H9 (cell line): Measurements from ENCODE around the gene TIAM2. TPM values are rescaled to one million over a fixed set of nuclear protein-coding genes. Genes with fewer than 3 reads are reported as not detected.

ENCODE experiments used
- DNase-seq: peaks from one replicate; pipeline ENCODE4 v3.0.0-alpha.2; 2017
- H2AFZ ChIP-seq: one replicate; pipeline ENCODE4 v1.6.1; 2013; ENCODE audit warnings: mild to moderate bottlenecking, low read length, control low read depth, moderate library complexity
- H2AK5ac ChIP-seq: 2 replicates; pipeline ENCODE4 v1.6.1; 2013; ENCODE audit warnings: low read length, control low read depth, mixed read lengths; ENCODE audit not compliant: insufficient read length
- H2BK120ac ChIP-seq: one replicate; pipeline ENCODE4 v1.6.1; 2013; ENCODE audit warnings: low read depth, mild to moderate bottlenecking, low read length, control low read depth, inconsistent platforms; ENCODE audit not compliant: poor library complexity, severe bottlenecking
- H2BK12ac ChIP-seq: 2 replicates; pipeline ENCODE4 v1.6.1; 2013; ENCODE audit warnings: low read length, control low read depth, mixed read lengths, low read depth; ENCODE audit not compliant: insufficient read length
- H2BK15ac ChIP-seq: 2 replicates; pipeline ENCODE4 v1.6.1; 2013; ENCODE audit warnings: low read depth, low read length, control low read depth
- H2BK20ac ChIP-seq: one replicate; pipeline ENCODE4 v1.6.1; 2013; ENCODE audit warnings: low read depth, mild to moderate bottlenecking, low read length, control low read depth, inconsistent platforms; ENCODE audit not compliant: poor library complexity, severe bottlenecking
- H2BK5ac ChIP-seq: 2 replicates; pipeline ENCODE4 v1.6.1; 2013; ENCODE audit warnings: low read length, control low read depth, mixed read lengths; ENCODE audit not compliant: insufficient read length
- H3K14ac ChIP-seq: 2 replicates; pipeline ENCODE4 v1.6.1; 2013; ENCODE audit warnings: low read length, control low read depth; ENCODE audit not compliant: insufficient read depth
- H3K18ac ChIP-seq: 2 replicates; pipeline ENCODE4 v1.6.1; 2013; ENCODE audit warnings: low read depth, mild to moderate bottlenecking, mixed read lengths, low read length, control low read depth; ENCODE audit not compliant: insufficient read length
- H3K23ac ChIP-seq: 2 replicates; pipeline ENCODE4 v1.6.1; 2013; ENCODE audit warnings: low read length, control low read depth, mixed read lengths, low read depth; ENCODE audit not compliant: insufficient read length
- H3K23me2 ChIP-seq: 2 replicates; pipeline ENCODE4 v1.6.1; 2013; ENCODE audit warnings: low read depth, mild to moderate bottlenecking, mixed read lengths, low read length, control low read depth; ENCODE audit not compliant: insufficient read length, poor library complexity, severe bottlenecking
- H3K27ac ChIP-seq: 2 replicates; pipeline ENCODE4 v1.5.1; 2013; ENCODE audit warnings: low read length, control low read depth, mixed read lengths, low read depth; ENCODE audit not compliant: insufficient read length
- H3K27me3 ChIP-seq: 2 replicates; pipeline ENCODE4 v1.6.1; 2013; ENCODE audit warnings: low read length, control low read depth, inconsistent platforms; ENCODE audit not compliant: insufficient read depth
- H3K4ac ChIP-seq: 2 replicates; pipeline ENCODE4 v1.6.1; 2013; ENCODE audit warnings: low read depth, mild to moderate bottlenecking, control low read depth, inconsistent platforms, low read length, moderate library complexity
- H3K4me1 ChIP-seq: 2 replicates; pipeline ENCODE4 v1.6.1; 2013; ENCODE audit warnings: low read length, control low read depth, inconsistent platforms; ENCODE audit not compliant: insufficient read depth
- H3K4me2 ChIP-seq: 2 replicates; pipeline ENCODE4 v1.6.1; 2013; ENCODE audit warnings: low read length, control low read depth, mixed read lengths; ENCODE audit not compliant: insufficient read length, insufficient read depth
- H3K56ac ChIP-seq: 2 replicates; pipeline ENCODE4 v1.6.1; 2013; ENCODE audit warnings: low read depth, mild to moderate bottlenecking, mixed read lengths, low read length, control low read depth; ENCODE audit not compliant: insufficient read length
- H3K79me1 ChIP-seq: 2 replicates; pipeline ENCODE4 v1.6.1; 2013; ENCODE audit warnings: low read depth, mild to moderate bottlenecking, moderate library complexity, low read length, control low read depth, inconsistent platforms; ENCODE audit not compliant: insufficient read depth, poor library complexity, severe bottlenecking
- H3K79me2 ChIP-seq: 2 replicates; pipeline ENCODE4 v1.6.1; 2013; ENCODE audit warnings: low read length, control low read depth, inconsistent platforms; ENCODE audit not compliant: insufficient read depth
- H3K9ac ChIP-seq: 2 replicates; pipeline ENCODE4 v1.6.1; 2013; ENCODE audit warnings: low read length, control low read depth, mixed read lengths; ENCODE audit not compliant: insufficient read length; ENCODE audit errors: extremely low read depth
- H3K9me3 ChIP-seq: one replicate; pipeline ENCODE4 v1.6.1; 2013; ENCODE audit warnings: low read depth, low read length, inconsistent platforms; ENCODE audit not compliant: control insufficient read depth
- H3T11ph ChIP-seq: one replicate; pipeline ENCODE4 v1.6.1; 2013; ENCODE audit warnings: mild to moderate bottlenecking, low read length, control low read depth, inconsistent platforms
- H4K20me1 ChIP-seq: one replicate; pipeline ENCODE4 v1.6.1; 2013; ENCODE audit not compliant: control insufficient read depth, insufficient read length, insufficient read depth
- H4K5ac ChIP-seq: 2 replicates; pipeline ENCODE4 v1.6.1; 2013; ENCODE audit warnings: low read depth, mild to moderate bottlenecking, mixed read lengths, low read length, control low read depth; ENCODE audit not compliant: insufficient read length
- H4K8ac ChIP-seq: replicated peaks from 2 replicates; pipeline ENCODE4 v1.6.1; 2013; ENCODE audit warnings: low read length, control low read depth, mixed read lengths, low read depth; ENCODE audit not compliant: insufficient read length
- H4K91ac ChIP-seq: 2 replicates; pipeline ENCODE4 v1.6.1; 2013; ENCODE audit warnings: low read depth, mild to moderate bottlenecking, moderate library complexity, mixed read lengths, low read length, control low read depth; ENCODE audit not compliant: insufficient read length
- H3K27ac Mint-ChIP-seq, 3 experiments: 2 replicates in 2 of 3; 3 replicates in 1 of 3; pipeline ENCODE4 v1.8.0; 2020 to 2021; ENCODE audit warnings: mixed read lengths in 3 of 3, mild to moderate bottlenecking in 1 of 3, moderate library complexity in 1 of 3
- H3K27me3 Mint-ChIP-seq: 2 replicates; pipeline ENCODE4 v1.8.0; 2021; ENCODE audit warnings: low read depth, mild to moderate bottlenecking, moderate library complexity, mixed read lengths
- H3K36me3 Mint-ChIP-seq, 3 experiments: 2 replicates in 2 of 3; 3 replicates in 1 of 3; pipeline ENCODE4 v1.8.0; 2020 to 2021; ENCODE audit warnings: low read depth in 3 of 3, mixed read lengths in 3 of 3; ENCODE audit not compliant: insufficient read depth in 1 of 3
- H3K4me1 Mint-ChIP-seq, 2 experiments: 2 replicates each; pipeline ENCODE4 v1.8.0; 2020; ENCODE audit warnings: mixed read lengths in 2 of 2
- H3K4me3 Mint-ChIP-seq, 2 experiments: 2 replicates in 1 of 2; 3 replicates in 1 of 2; pipeline ENCODE4 v1.8.0; 2020 to 2021; ENCODE audit warnings: mild to moderate bottlenecking in 2 of 2, mixed read lengths in 2 of 2, moderate library complexity in 1 of 2
- H3K9me3 Mint-ChIP-seq, 2 experiments: 2 replicates in 1 of 2; 3 replicates in 1 of 2; pipeline ENCODE4 v1.8.0; 2020; ENCODE audit warnings: mild to moderate bottlenecking in 2 of 2, mixed read lengths in 2 of 2, moderate library complexity in 1 of 2
- WGBS: extraction: QIAGEN DNeasy Blood & Tissue Kit; methylation state at CpG from one replicate; pipeline ENCODE4 v1.1.7; 2013; ENCODE audit warnings: missing lambda C conversion rate, low lambda C conversion rate, mixed read lengths; ENCODE audit not compliant: insufficient read length; ENCODE audit errors: extremely low coverage; 5-methylcytosine and 5-hydroxymethylcytosine counted together
- total RNA-seq: library from RNA; stranded (reverse); gene quantifications from 2 replicates; pipeline ENCODE4 v1.2.1, GENCODE V29; 2021
- TF ChIP-seq, protein P1 (sequence below): fragments of 200-600 bp; sonication (generic); conservative IDR thresholded peaks from 3 replicates; pipeline ENCODE4 v1.8.0; 2021; ENCODE audit warnings: antibody characterized with exemption, mild to moderate bottlenecking

Gene TIAM2
- total RNA-seq, 1 experiment from 2014 or later, result 6.3 TPM

DNA sequence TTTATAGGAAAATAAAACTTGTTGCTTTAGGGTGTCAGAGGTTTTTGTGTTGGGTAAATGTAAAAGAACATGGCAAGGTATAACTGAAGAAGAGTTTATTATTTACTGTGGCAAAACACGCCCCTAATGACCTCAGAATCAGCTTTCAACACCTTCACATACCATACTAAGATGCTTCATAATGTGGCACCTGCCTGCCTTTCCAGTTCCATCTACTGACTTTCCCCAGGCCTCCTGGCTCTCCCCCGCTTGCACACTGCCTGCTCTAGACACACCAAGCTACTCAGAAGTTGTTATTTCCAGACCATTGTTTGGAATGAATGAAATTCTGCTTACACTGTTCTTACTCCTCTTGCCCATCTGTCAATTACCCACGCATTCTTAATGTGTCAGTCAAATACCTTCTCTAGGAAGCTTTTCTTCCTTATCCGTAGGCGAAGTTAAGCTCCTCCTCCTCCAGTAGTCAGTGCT, 1.8 kb downstream of the TIAM2 start:
- H3K27ac ChIP-seq, result no peak overlapping the region
- H3K27ac Mint-ChIP-seq, result no peak overlapping the region
- no peak overlapping the region for H4K5ac ChIP-seq
- H4K20me1 ChIP-seq, result no peaks in the 10 kb centered on the region
- TF ChIP-seq, protein P1, sequence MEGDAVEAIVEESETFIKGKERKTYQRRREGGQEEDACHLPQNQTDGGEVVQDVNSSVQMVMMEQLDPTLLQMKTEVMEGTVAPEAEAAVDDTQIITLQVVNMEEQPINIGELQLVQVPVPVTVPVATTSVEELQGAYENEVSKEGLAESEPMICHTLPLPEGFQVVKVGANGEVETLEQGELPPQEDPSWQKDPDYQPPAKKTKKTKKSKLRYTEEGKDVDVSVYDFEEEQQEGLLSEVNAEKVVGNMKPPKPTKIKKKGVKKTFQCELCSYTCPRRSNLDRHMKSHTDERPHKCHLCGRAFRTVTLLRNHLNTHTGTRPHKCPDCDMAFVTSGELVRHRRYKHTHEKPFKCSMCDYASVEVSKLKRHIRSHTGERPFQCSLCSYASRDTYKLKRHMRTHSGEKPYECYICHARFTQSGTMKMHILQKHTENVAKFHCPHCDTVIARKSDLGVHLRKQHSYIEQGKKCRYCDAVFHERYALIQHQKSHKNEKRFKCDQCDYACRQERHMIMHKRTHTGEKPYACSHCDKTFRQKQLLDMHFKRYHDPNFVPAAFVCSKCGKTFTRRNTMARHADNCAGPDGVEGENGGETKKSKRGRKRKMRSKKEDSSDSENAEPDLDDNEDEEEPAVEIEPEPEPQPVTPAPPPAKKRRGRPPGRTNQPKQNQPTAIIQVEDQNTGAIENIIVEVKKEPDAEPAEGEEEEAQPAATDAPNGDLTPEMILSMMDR, result no peak
- H3K4me2 ChIP-seq, result no peak overlapping the region
- no peak overlapping the region for H4K8ac ChIP-seq
- H3K79me1 ChIP-seq, result no peaks in the 10 kb centered on the region
- H4K91ac ChIP-seq, result no peak overlapping the region
- no peak overlapping the region for H2BK20ac ChIP-seq
- H2BK5ac ChIP-seq, result no peak overlapping the region
- peaks cover 27% of the 10 kb centered on the region for H3K27me3 Mint-ChIP-seq
- H2AK5ac ChIP-seq, result no peak overlapping the region
- H3K9me3 ChIP-seq, result no peaks in the 10 kb centered on the region
- H3K4me1 Mint-ChIP-seq, result peaks cover 16 to 21% of the 10 kb centered on the region in 2 experiments
- no peaks in the 10 kb centered on the region for H3K9me3 Mint-ChIP-seq
- no peak overlapping the region for H2BK120ac ChIP-seq
- no peaks in the 10 kb centered on the region for H3K79me2 ChIP-seq
- no peak overlapping the region for H3K14ac ChIP-seq
- H3K23ac ChIP-seq, result no peak overlapping the region
- no CpG with 5 or more reads among the region's 5 CpGs for WGBS
- H2BK15ac ChIP-seq, result no peak overlapping the region
- H3K4ac ChIP-seq, result no peak overlapping the region
- H3T11ph ChIP-seq, result no peak overlapping the region
- H3K27me3 ChIP-seq, result no peaks in the 10 kb centered on the region
- H3K56ac ChIP-seq, result no peak overlapping the region
- H2BK12ac ChIP-seq, result no peak overlapping the region
- no peak overlapping the region for H3K18ac ChIP-seq
- no peak for DNase-seq
- H3K4me1 ChIP-seq, result no peaks in the 10 kb centered on the region; the same call in 1 of the 2 replicates
- H3K36me3 Mint-ChIP-seq, result no peaks in the 10 kb centered on the region; a peak in 1 of 7 replicates
- H2AFZ ChIP-seq, result no peak overlapping the region
- peak overlapping the region; percentile 8 to 67; a peak in 4 of 5 replicates for H3K4me3 Mint-ChIP-seq
- H3K23me2 ChIP-seq, result peaks cover 12% of the 10 kb centered on the region
- no peak overlapping the region for H3K9ac ChIP-seq
